B cell (primary cell): ENCODE measurements around the gene ATP8B2. TPM values are rescaled to one million over a fixed set of nuclear protein-coding genes. Genes with fewer than 3 reads are reported as not detected.
A peak's percentile ranks its signal among the peaks of the same experiment; 100 is the strongest.

Experiments
- ATAC-seq: fragments of 200-7000 bp; cut with Tn5 transposase; one replicate; pipeline ENCODE4 v1.10.0; 2021; ENCODE audit warnings: low read depth, mild to moderate bottlenecking, moderate number of reproducible peaks, moderate library complexity
- CTCF ChIA-PET: fragments of 350-600 bp; sonication (Branson Sonifier 250); formaldehyde crosslinking; loops from one replicate; lab custom pipeline; 2021; ENCODE audit warnings: antibody characterized with exemption, inconsistent platforms; lab: Charles Lee
- POLR2A ChIA-PET: fragments of 350-600 bp; sonication (Branson Sonifier 250); formaldehyde crosslinking; loops from one replicate; lab custom pipeline; 2021; ENCODE audit warnings: antibody characterized with exemption; lab: Charles Lee
- DNase-seq: peaks from one replicate; pipeline ENCODE4 v3.0.0; 2013
- H2AFZ ChIP-seq: 2 replicates; pipeline ENCODE4 v1.6.1; 2012; ENCODE audit warnings: mild to moderate bottlenecking, low read depth, low read length; ENCODE audit not compliant: insufficient read depth, poor library complexity, severe bottlenecking
- H3K27ac ChIP-seq, 2 donors: 1 replicate in 1 of 2; 2 replicates in 1 of 2; pipeline ENCODE4 v1.5.1; 2012 to 2013; ENCODE audit warnings: low read length in 2 of 2, mild to moderate bottlenecking in 2 of 2, moderate library complexity in 1 of 2
- H3K27me3 ChIP-seq, 4 experiments: fragments of 200-600 bp in 1 of 4; sonication (generic) in 1 of 4; replicated peaks in 1 of 4; 1 replicate in 2 of 4; 2 replicates in 2 of 4; pipeline versions ENCODE4 v1.6.1 to v1.7.0; 2013 to 2016; ENCODE audit warnings: low read length in 3 of 4, mild to moderate bottlenecking in 2 of 4, mixed read lengths in 1 of 4, moderate library complexity in 1 of 4; ENCODE audit not compliant: insufficient read depth in 4 of 4, control insufficient read depth in 3 of 4; ENCODE audit errors: control extremely low read depth in 1 of 4
- H3K36me3 ChIP-seq, 2 experiments: replicated peaks in 1 of 2; 1 replicate in 1 of 2; 2 replicates in 1 of 2; pipeline versions ENCODE4 v1.6.1 to v1.7.1; 2013; ENCODE audit warnings: low read length in 1 of 2; ENCODE audit not compliant: insufficient read depth in 2 of 2, control insufficient read depth in 1 of 2; ENCODE audit errors: control extremely low read depth in 1 of 2, extremely low read depth in 1 of 2
- H3K4me1 ChIP-seq, 2 donors: fragments of 200-600 bp in 1 of 2; sonication (generic) in 1 of 2; 1 replicate in 1 of 2; 2 replicates in 1 of 2; pipeline versions ENCODE4 v1.5.1 to v1.6.1; 2013 to 2017; ENCODE audit warnings: low read length in 2 of 2; ENCODE audit not compliant: control insufficient read depth in 2 of 2, insufficient read depth in 2 of 2
- H3K4me2 ChIP-seq: replicated peaks from 2 replicates; pipeline ENCODE3; 2012; ENCODE audit warnings: mild to moderate bottlenecking, low read depth, low read length; ENCODE audit not compliant: poor library complexity, severe bottlenecking
- H3K4me3 ChIP-seq, 5 experiments: fragments of 200-600 bp in 1 of 5; sonication (generic) in 1 of 5; 1 replicate in 3 of 5; 2 replicates in 2 of 5; pipeline versions ENCODE4 v1.5.1 to v1.7.0; 2011 to 2016; ENCODE audit warnings: low read length in 4 of 5, mild to moderate bottlenecking in 4 of 5, low read depth in 2 of 5, control low read depth in 1 of 5, moderate library complexity in 1 of 5; ENCODE audit not compliant: insufficient read depth in 1 of 5; ENCODE audit errors: control extremely low read depth in 1 of 5, extremely low read depth in 1 of 5
- H3K79me2 ChIP-seq: fragments of 200-600 bp; sonication (generic); one replicate; pipeline ENCODE4 v1.6.0; 2016; ENCODE audit warnings: low read length; ENCODE audit not compliant: control insufficient read depth, insufficient read depth
- H3K9ac ChIP-seq: fragments of 200-600 bp; sonication (generic); 2 replicates; pipeline ENCODE4 v1.6.1; 2017; ENCODE audit warnings: mild to moderate bottlenecking, low read length, moderate library complexity
- H3K9me3 ChIP-seq, 3 donors: one replicate each; pipeline versions ENCODE4 v1.6.1 to v1.7.1; 2013; ENCODE audit warnings: low read length in 2 of 3; ENCODE audit not compliant: control insufficient read depth in 2 of 3, insufficient read depth in 1 of 3; ENCODE audit errors: control extremely low read depth in 1 of 3
- H4K20me1 ChIP-seq: 2 replicates; pipeline ENCODE4 v1.6.0; 2012; ENCODE audit warnings: mild to moderate bottlenecking, low read length; ENCODE audit not compliant: insufficient read depth, control insufficient read depth, poor library complexity, severe bottlenecking
- H3K27ac Mint-ChIP-seq: one replicate; pipeline ENCODE4 v1.8.0; 2021; ENCODE audit warnings: mixed read lengths
- H3K27me3 Mint-ChIP-seq: one replicate; pipeline ENCODE4 v1.8.0; 2021; ENCODE audit warnings: mixed read lengths
- H3K4me1 Mint-ChIP-seq: one replicate; pipeline ENCODE4 v1.8.0; 2021; ENCODE audit warnings: mixed read lengths
- H3K4me3 Mint-ChIP-seq: one replicate; pipeline ENCODE4 v1.8.0; 2021; ENCODE audit warnings: mixed read lengths
- H3K9me3 Mint-ChIP-seq: one replicate; pipeline ENCODE4 v1.8.0; 2022; ENCODE audit warnings: mixed read lengths; ENCODE audit not compliant: insufficient read depth
- CTCF ChIP-seq: fragments of 200-600 bp; IDR thresholded peaks from one replicate; pipeline ENCODE4 v1.8.0; 2022; ENCODE audit warnings: antibody characterized with exemption, mild to moderate bottlenecking
- EZH2 ChIP-seq: IDR thresholded peaks from 2 replicates; pipeline ENCODE4 v1.6.1; 2012; ENCODE audit warnings: borderline replicate concordance, low read depth, mild to moderate bottlenecking, moderate library complexity, low read length; ENCODE audit not compliant: insufficient read depth, poor library complexity, severe bottlenecking
- WGBS: methylation state at CpG from one replicate; pipeline ENCODE4 v1.1.5; 2013; ENCODE audit warnings: missing lambda C conversion rate; ENCODE audit not compliant: insufficient coverage; 5-methylcytosine and 5-hydroxymethylcytosine counted together
- intact Hi-C: fragments of 100-400 bp; cut with micrococcal nuclease; formaldehyde crosslinking; loops from one replicate; pipeline ENCODE4 v1.10.0; 2022
- polyA plus RNA-seq: library from polyadenylated mRNA; depleted of rRNA; stranded (reverse); fragments of >200 nt; gene quantifications from 2 replicates; pipeline ENCODE4 v1.2.3, GENCODE V29; 2012
- total RNA-seq, 2 donors: library from RNA; stranded (reverse); fragments of 120-200 nt in 1 of 2; gene quantifications; 1 replicate in 1 of 2; 2 replicates in 1 of 2; pipeline versions ENCODE4 v1.2.3 to v1.2.4, GENCODE V29; 2013 to 2022

Gene ATP8B2
- total and polyA plus RNA-seq, 2 donors (not counting 1 experiment from before 2014, with no cell fraction given) = 31.1 to 50.2 TPM

- no peaks in the 10 kb centered on the region for H3K9me3 Mint-ChIP-seq
- peaks cover 0 to 5% of the 10 kb centered on the region in 2 experiments for H3K36me3 ChIP-seq
- intact Hi-C loops = no loop called here
- ChIA-PET CTCF (interaction anchor here (0.6 to 3.3 kb wide), 3 partner anchors 18 to 32 kb away, joined by 3 to 17 read pairs (median 3); no protein-coding TSS in a partner anchor), POLR2A (no interaction called here)
- H3K4me1 Mint-ChIP-seq = peaks cover 18% of the 10 kb centered on the region
- peaks cover 18 to 20% of the 10 kb centered on the region in 2 donors for H3K4me1 ChIP-seq
- peak overlapping the region; percentile 21 for H3K4me3 Mint-ChIP-seq
- WGBS = 76% methylated on average over 2 of the region's 5 CpGs
- H3K79me2 ChIP-seq = no peaks in the 10 kb centered on the region
- ATAC-seq (no peak), DNase-seq (no peak)
- peaks cover 20% of the 10 kb centered on the region for H3K27me3 Mint-ChIP-seq
- H4K20me1 ChIP-seq = no peaks in the 10 kb centered on the region
- H3K4me3 ChIP-seq = no peak overlapping the region
- no peaks in the 10 kb centered on the region for H3K9me3 ChIP-seq
- H3K27ac Mint-ChIP-seq = no peak overlapping the region
- H3K9ac ChIP-seq = no peak overlapping the region
- TF ChIP-seq EZH2 (no peak), CTCF (no peak)
- H3K4me2 ChIP-seq = no peak overlapping the region
- H2AFZ ChIP-seq = no peak overlapping the region
- H3K27ac ChIP-seq = no peak overlapping the region
- peaks cover 0 to 33% (median 12%) of the 10 kb centered on the region in 4 experiments for H3K27me3 ChIP-seq
These were observed 28.6 kb downstream of the ATP8B2 start for GRCh38 chr1:154353966-154354365.

- Histone ChIP-seq H3K27ac (no peak overlapping the region), H3K9ac (no peak overlapping the region), H2AFZ (no peak overlapping the region), H3K27me3 (peaks cover 0 to 10% (median 0%) of the 10 kb centered on the region in 4 experiments), H3K9me3 (peaks cover 0 to 6% (median 0%) of the 10 kb centered on the region in 3 donors), H3K79me2 (no peaks in the 10 kb centered on the region), H4K20me1 (no peaks in the 10 kb centered on the region), H3K4me2 (no peak overlapping the region), H3K4me1 (peaks cover 1 to 3% of the 10 kb centered on the region in 2 donors), H3K36me3 (no peaks in the 10 kb centered on the region), H3K4me3 (no peak overlapping the region)
- no peak for TF ChIP-seq EZH2
- no peak for TF ChIP-seq CTCF
- no peak overlapping the region for H3K27ac Mint-ChIP-seq
- ATAC-seq (no peak), DNase-seq (no peak)
- intact Hi-C loops = no loop called here
- H3K4me1 Mint-ChIP-seq = peaks cover 5% of the 10 kb centered on the region
- no peaks in the 10 kb centered on the region for H3K9me3 Mint-ChIP-seq
- ChIA-PET CTCF (no interaction called here), POLR2A (no interaction called here)
- no peak overlapping the region for H3K4me3 Mint-ChIP-seq
- peaks cover 13% of the 10 kb centered on the region for H3K27me3 Mint-ChIP-seq
- WGBS = 99% methylated on average over 8 of the region's 8 CpGs
These were observed 33.2 kb downstream of the ATP8B2 start for GRCh38 chr1:154358519-154358918.
